ENCODE results near the gene BHLHE40. TPM values are rescaled to one million over a fixed set of nuclear protein-coding genes. Genes with fewer than 3 reads are reported as not detected.
A peak's percentile ranks its signal among the peaks of the same experiment; 100 is the strongest.

Gene BHLHE40
- total and polyA plus RNA-seq, 2 of the 8 experiments (the other 6 are each of a cell fraction or from before 2014, with no cell fraction given) = 1.5 to 2.2 TPM

DNA sequence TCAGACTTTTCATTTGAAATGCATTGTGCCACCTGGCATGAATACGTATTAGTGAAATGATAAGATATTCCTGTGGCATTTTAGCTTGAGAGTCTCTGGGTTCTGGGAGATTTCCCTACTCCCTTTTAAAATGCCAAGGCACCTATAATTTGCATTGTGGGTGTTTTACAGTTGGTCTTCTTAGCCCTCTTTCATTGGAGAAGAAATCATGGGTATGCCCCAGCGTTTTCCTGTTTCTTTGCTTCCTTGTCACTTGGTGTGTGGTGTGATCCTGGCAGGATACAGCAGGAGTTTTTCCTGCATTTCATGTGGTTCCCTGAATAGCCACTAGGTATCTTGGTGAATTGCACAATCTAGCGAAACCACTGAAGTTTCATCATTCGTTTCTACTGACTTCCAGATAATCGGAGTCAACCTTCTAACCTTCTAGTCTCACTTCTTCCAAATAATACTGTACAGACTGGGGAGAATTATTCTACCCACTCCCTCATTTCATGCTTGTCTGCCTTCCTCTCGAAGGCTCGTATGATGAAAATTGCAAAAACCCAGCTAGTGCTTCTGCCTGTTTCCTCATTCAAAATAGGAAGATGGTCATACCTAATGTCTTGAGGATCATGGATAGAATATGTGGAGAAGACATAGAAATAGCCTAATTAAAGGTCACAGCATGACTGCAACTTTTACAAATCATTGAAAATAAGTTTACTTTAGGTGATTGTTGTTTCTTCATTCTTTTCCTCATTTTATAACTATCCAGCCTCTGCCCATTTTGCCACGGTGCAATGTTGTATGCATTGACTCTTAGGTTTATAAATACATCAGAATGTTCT, 2.6 kb downstream of the BHLHE40 start:
- Histone ChIP-seq H2BK5ac (ENCODE audit: low read depth, low read length) (no peak overlapping the region), H4K91ac (replicated peaks; ENCODE audit: insufficient read length, low read length) (no peak overlapping the region), H2BK12ac (ENCODE audit: low read depth, low read length) (no peak overlapping the region), H4K20me1 (replicated peaks in 1 of 2; ENCODE audit: control insufficient read depth in 1 of 2, insufficient read depth in 2 of 2, low read length in 2 of 2) (peaks cover 0 to 2% of the 10 kb centered on the region in 2 experiments), H3K36me3 (ENCODE audit: control insufficient read depth in 2 of 4, insufficient read depth in 4 of 4, low read length in 3 of 4) (no peaks in the 10 kb centered on the region), H3K27me3 (replicated peaks in 1 of 4; ENCODE audit: control insufficient read depth in 3 of 4, extremely low read depth in 1 of 4, insufficient read depth in 3 of 4, low read length in 3 of 4) (peaks cover 3 to 37% (median 23%) of the 10 kb centered on the region in 4 experiments), H3K23me2 (ENCODE audit: low read depth, low read length) (peaks cover 26% of the 10 kb centered on the region), H3K4me2 (ENCODE audit: insufficient read depth in 1 of 2, low read depth in 2 of 2, low read length in 2 of 2) (no peak overlapping the region), H3K79me1 (ENCODE audit: low read depth, low read length) (no peaks in the 10 kb centered on the region), H3K4me1 (replicated peaks in 1 of 4; ENCODE audit: control insufficient read depth in 3 of 4, insufficient read depth in 4 of 4, low read length in 3 of 4) (peaks cover 6 to 12% (median 7%) of the 10 kb centered on the region in 4 experiments; a peak in 6 of 7 replicates), H3K27ac (ENCODE audit: low read depth, low read length) (no peak overlapping the region), H2BK120ac (replicated peaks; ENCODE audit: low read depth, low read length) (no peak overlapping the region), H2AK5ac (ENCODE audit: low read depth, low read length) (no peak overlapping the region), H3K79me2 (ENCODE audit: control insufficient read depth in 1 of 2, insufficient read depth in 2 of 2, low read length in 2 of 2) (no peaks in the 10 kb centered on the region), H3K23ac (ENCODE audit: insufficient read length) (no peak overlapping the region), H3K56ac (replicated peaks; ENCODE audit: insufficient read length, low read depth, low read length) (no peak overlapping the region), H3K4me3 (ENCODE audit: extremely low read depth in 1 of 4, insufficient read depth in 2 of 4, low read depth in 3 of 4, low read length in 4 of 4) (no peak overlapping the region), H2BK20ac (ENCODE audit: low read length) (no peak overlapping the region), H3K9me3 (ENCODE audit: insufficient read depth in 2 of 2, low read depth in 1 of 2, low read length in 1 of 2) (no peaks in the 10 kb centered on the region), H2BK15ac (ENCODE audit: low read length) (no peak overlapping the region), H3K9ac (replicated peaks in 1 of 4; ENCODE audit: extremely low read depth in 1 of 4, low read depth in 3 of 4, low read length in 3 of 4) (no peak overlapping the region), H3K4ac (replicated peaks; ENCODE audit: insufficient read length, low read depth, low read length) (no peak overlapping the region), H3K18ac (ENCODE audit: extremely low read depth, low read length) (no peak overlapping the region), H2AFZ (ENCODE audit: low read length) (no peak overlapping the region), H4K5ac (ENCODE audit: insufficient read length, low read depth, low read length) (no peak overlapping the region), H4K8ac (ENCODE audit: extremely low read depth, insufficient read depth, low read length) (no peak overlapping the region), H3K14ac (ENCODE audit: insufficient read length) (no peak overlapping the region)
- ChIA-PET POLR2A (ENCODE audit: partially characterized antibody) (interaction anchor here (0.6 kb wide), 2 partner anchors 324 to 674 kb away, joined by 3 to 4 read pairs; no protein-coding TSS in a partner anchor), CTCF (ENCODE audit: partially characterized antibody) (interaction anchor here (0.6 to 5.2 kb wide), 14 partner anchors 9 to 482 kb away, joined by 3 to 24 read pairs (median 4); no protein-coding TSS in a partner anchor)
- DNase-seq (ENCODE audit: low read depth in 1 of 2, low spot score in 2 of 2) = no peak
- TF ChIP-seq RBBP5 (IDR thresholded peaks at IDR 0.05; ENCODE audit: borderline replicate concordance, low read depth, low read length) (no peak), CHD1 (IDR thresholded peaks at IDR 0.05; ENCODE audit: low read depth, low read length) (no peak), TEAD4 (IDR thresholded peaks at IDR 0.05; ENCODE audit: low read depth, low read length) (no peak), CEBPB (IDR thresholded peaks at IDR 0.05; ENCODE audit: low read depth, low read length) (peak; percentile 97), HDAC6 (IDR thresholded peaks at IDR 0.05; ENCODE audit: low read depth, low read length) (no peak), POLR2AphosphoS5 (IDR thresholded peaks at IDR 0.05; ENCODE audit: low read depth, low read length) (no peak), RFX5 (IDR thresholded peaks at IDR 0.05; ENCODE audit: borderline replicate concordance, low read depth, low read length) (no peak)
- TF ChIP-seq, protein P1, sequence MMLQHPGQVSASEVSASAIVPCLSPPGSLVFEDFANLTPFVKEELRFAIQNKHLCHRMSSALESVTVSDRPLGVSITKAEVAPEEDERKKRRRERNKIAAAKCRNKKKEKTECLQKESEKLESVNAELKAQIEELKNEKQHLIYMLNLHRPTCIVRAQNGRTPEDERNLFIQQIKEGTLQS (IDR thresholded peaks at IDR 0.05; ENCODE audit: insufficient read depth, low read depth, low read length) = no peak
- TF ChIP-seq, protein P2, sequence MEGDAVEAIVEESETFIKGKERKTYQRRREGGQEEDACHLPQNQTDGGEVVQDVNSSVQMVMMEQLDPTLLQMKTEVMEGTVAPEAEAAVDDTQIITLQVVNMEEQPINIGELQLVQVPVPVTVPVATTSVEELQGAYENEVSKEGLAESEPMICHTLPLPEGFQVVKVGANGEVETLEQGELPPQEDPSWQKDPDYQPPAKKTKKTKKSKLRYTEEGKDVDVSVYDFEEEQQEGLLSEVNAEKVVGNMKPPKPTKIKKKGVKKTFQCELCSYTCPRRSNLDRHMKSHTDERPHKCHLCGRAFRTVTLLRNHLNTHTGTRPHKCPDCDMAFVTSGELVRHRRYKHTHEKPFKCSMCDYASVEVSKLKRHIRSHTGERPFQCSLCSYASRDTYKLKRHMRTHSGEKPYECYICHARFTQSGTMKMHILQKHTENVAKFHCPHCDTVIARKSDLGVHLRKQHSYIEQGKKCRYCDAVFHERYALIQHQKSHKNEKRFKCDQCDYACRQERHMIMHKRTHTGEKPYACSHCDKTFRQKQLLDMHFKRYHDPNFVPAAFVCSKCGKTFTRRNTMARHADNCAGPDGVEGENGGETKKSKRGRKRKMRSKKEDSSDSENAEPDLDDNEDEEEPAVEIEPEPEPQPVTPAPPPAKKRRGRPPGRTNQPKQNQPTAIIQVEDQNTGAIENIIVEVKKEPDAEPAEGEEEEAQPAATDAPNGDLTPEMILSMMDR (IDR thresholded peaks at IDR 0.05; ENCODE audit: control extremely low read depth in 1 of 3, insufficient read depth in 1 of 3, low read depth in 1 of 3, low read length in 3 of 3) = peak in 1 of 3 experiments; percentile 23; a peak in 1 of 4 replicates
- WGBS, 2 experiments (ENCODE audit: extremely low coverage in 1 of 2, insufficient coverage in 1 of 2, insufficient read length in 1 of 2, insufficient replicate concordance in 2 of 2, low coverage in 1 of 2, low lambda C conversion rate in 2 of 2, missing lambda C conversion rate in 1 of 2) = 75% methylated on average over 8 of the region's 8 CpGs; no CpG with 5 or more reads in 1 of the 2 experiments
- no peak for FAIRE-seq
